Measurements from ENCODE around the gene CEP112. TPM values are rescaled to one million over a fixed set of nuclear protein-coding genes. Genes with fewer than 3 reads are reported as not detected.

Gene CEP112
- total RNA-seq, 1 experiment from 2014 or later = 9.5 TPM

- DNase-seq (ENCODE audit: low read depth, low spot score) = no peak
- BruUV-seq (replicated peaks) = no TSS peak
- ATAC-seq = no peak
- H3K36me3 ChIP-seq (ENCODE audit: control insufficient read depth, insufficient read depth, low read length) = no peaks in the 10 kb centered on the region
- H3K9me3 ChIP-seq (ENCODE audit: control insufficient read depth, insufficient read depth, low read depth, low read length) = no peaks in the 10 kb centered on the region
- in situ Hi-C loops (cut with HindIII; ENCODE audit: low pct_unique_long_range_greater_than_20kb, low sequenced_read_pairs) (no loop called here), intact Hi-C loops (cut with micrococcal nuclease; ENCODE audit: unreplicated experiment) (no loop called here)
- TF ChIP-seq SIN3A (IDR thresholded peaks at IDR 0.05; ENCODE audit: borderline replicate concordance, insufficient read depth, low read depth, low read length) (no peak), REST (IDR thresholded peaks at IDR 0.05; ENCODE audit: insufficient read depth in 1 of 2, low read depth in 2 of 2, low read length in 1 of 2) (no peak), POLR2AphosphoS5 (IDR thresholded peaks at IDR 0.05; ENCODE audit: low read depth, low read length) (no peak), TCF7L2 (IDR thresholded peaks at IDR 0.05; ENCODE audit: low read depth, low read length) (no peak)
- TF ChIP-seq, protein P1, sequence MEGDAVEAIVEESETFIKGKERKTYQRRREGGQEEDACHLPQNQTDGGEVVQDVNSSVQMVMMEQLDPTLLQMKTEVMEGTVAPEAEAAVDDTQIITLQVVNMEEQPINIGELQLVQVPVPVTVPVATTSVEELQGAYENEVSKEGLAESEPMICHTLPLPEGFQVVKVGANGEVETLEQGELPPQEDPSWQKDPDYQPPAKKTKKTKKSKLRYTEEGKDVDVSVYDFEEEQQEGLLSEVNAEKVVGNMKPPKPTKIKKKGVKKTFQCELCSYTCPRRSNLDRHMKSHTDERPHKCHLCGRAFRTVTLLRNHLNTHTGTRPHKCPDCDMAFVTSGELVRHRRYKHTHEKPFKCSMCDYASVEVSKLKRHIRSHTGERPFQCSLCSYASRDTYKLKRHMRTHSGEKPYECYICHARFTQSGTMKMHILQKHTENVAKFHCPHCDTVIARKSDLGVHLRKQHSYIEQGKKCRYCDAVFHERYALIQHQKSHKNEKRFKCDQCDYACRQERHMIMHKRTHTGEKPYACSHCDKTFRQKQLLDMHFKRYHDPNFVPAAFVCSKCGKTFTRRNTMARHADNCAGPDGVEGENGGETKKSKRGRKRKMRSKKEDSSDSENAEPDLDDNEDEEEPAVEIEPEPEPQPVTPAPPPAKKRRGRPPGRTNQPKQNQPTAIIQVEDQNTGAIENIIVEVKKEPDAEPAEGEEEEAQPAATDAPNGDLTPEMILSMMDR (IDR thresholded peaks at IDR 0.05) = no peak
- no peaks in the 10 kb centered on the region; the same call in 1 of the 2 replicates for H3K27me3 ChIP-seq (ENCODE audit: control insufficient read depth, insufficient read depth, low read length)
- ChIA-PET POLR2A (no interaction called here), CTCF (no interaction called here)
- no peak overlapping the region for H3K4me3 ChIP-seq (ENCODE audit: low read depth in 2 of 2, low read length in 2 of 2)
- H3K27ac ChIP-seq (ENCODE audit: low read length) = no peak overlapping the region
- no peaks in the 10 kb centered on the region for H3K4me1 ChIP-seq (ENCODE audit: control insufficient read depth, insufficient read depth, low read length)
Measured at GRCh38 chr17:66214884-66215528, 23.1 kb upstream of the CEP112 start.

DNA sequence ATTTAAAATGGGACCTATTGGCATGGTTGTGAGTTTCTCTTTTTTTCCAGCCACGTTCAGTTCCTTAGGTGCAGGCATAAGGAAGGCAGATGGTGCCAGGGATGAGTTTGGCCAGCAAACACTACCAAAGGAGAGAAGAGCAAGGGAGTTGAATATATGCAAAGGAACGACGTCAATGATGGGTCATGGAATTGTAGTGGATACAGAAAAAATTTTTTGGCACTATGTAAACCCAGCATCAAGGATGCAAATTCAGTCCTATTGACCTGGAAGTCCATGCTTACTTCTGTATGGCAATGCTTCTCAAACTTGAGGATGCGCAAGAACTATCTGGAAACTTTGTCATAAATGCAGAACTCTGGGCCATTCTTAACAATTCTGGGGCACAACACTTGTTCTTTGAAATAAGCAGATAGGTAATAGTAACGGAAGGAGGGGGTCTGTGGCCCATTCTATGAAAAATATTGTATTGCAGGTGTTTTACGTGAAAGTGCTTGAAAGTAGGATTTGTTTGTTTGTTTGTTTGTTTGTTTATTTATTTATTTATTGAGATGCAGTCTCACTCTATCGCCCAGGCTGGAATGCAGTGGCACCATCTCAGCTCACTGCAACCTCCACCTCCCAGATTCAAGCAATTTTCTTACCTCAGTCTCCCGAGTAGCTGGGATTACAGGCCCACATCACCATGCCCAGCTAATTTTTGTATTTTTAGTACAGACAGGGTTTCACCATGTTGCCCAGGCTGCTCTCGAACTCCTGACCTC lies 19.3 kb upstream of the CEP112 start:
- Histone ChIP-seq H3K4me1 (ENCODE audit: control insufficient read depth, insufficient read depth, low read length) (no peaks in the 10 kb centered on the region), H3K36me3 (ENCODE audit: control insufficient read depth, insufficient read depth, low read length) (no peaks in the 10 kb centered on the region), H3K27me3 (ENCODE audit: control insufficient read depth, insufficient read depth, low read length) (no peaks in the 10 kb centered on the region), H3K4me3 (ENCODE audit: low read depth in 2 of 2, low read length in 2 of 2) (no peak overlapping the region), H3K9me3 (ENCODE audit: control insufficient read depth, insufficient read depth, low read depth, low read length) (no peaks in the 10 kb centered on the region), H3K27ac (ENCODE audit: low read length) (no peak overlapping the region)
- ATAC-seq (no peak), DNase-seq (ENCODE audit: low read depth, low spot score) (no peak)
- ChIA-PET CTCF (no interaction called here), POLR2A (interaction anchor here (0.6 kb wide), 1 partner anchor 36 kb away, joined by 13 read pairs; no protein-coding TSS in a partner anchor)
- BruUV-seq (replicated peaks) = no TSS peak
- intact Hi-C loops (cut with micrococcal nuclease; ENCODE audit: unreplicated experiment) = no loop called here
- TF ChIP-seq TCF7L2 (IDR thresholded peaks at IDR 0.05; ENCODE audit: low read depth, low read length) (no peak), POLR2AphosphoS5 (IDR thresholded peaks at IDR 0.05; ENCODE audit: low read depth, low read length) (no peak), REST (IDR thresholded peaks at IDR 0.05; ENCODE audit: insufficient read depth in 1 of 2, low read depth in 2 of 2, low read length in 1 of 2) (no peak), SIN3A (IDR thresholded peaks at IDR 0.05; ENCODE audit: borderline replicate concordance, insufficient read depth, low read depth, low read length) (no peak)
- TF ChIP-seq, protein P1 (IDR thresholded peaks at IDR 0.05) = no peak
- in situ Hi-C loops (cut with HindIII; ENCODE audit: low pct_unique_long_range_greater_than_20kb, low sequenced_read_pairs) = no loop called here
